Measurements from ENCODE around the gene LLGL1. TPM values are rescaled to one million over a fixed set of nuclear protein-coding genes. Genes with fewer than 3 reads are reported as not detected.

Gene LLGL1
- polyA plus RNA-seq, 1 donor: 28.4 TPM

DNA sequence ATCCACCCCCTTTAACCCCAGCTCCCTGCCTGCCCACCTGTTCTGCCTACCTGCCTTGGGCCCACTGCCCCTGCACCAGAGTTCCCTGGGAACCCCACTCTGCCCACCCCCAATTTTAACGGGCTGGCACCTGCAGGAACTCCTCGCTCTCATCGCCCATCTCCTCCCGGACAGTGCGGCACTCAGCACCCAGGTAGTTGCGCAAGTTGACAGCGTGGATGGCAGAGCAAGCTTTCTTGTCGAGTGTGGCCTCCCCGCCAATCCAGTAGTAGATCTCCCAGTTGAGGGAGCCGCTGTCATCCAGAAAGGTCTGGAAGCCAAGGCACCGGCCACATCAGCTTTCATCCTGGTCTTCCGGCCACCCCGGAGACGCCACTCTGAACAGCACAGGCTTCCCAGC, 25.3 kb downstream of the LLGL1 start:
- DNase-seq: no peak

DNA sequence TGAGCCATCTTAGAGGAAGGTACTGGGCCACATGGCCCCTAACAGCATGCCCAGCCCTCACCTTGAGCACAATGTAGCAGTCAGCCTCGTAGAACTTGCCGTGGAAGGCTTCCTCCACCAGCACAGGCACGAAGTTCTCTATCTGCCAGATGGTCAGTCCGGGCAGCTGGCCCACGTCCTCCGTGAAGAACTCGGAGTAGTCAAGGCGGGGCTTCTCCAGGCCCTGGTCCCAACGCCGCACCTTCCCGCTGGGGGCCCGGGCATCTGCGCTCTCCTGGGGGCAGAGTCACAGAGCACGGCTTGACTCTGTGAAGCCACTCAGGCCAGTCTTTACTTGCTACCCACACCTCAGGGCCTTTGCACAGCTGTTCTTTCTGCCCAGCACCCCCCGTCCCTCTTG, 25.8 kb downstream of the LLGL1 start:
- DNase-seq: no peak

DNA sequence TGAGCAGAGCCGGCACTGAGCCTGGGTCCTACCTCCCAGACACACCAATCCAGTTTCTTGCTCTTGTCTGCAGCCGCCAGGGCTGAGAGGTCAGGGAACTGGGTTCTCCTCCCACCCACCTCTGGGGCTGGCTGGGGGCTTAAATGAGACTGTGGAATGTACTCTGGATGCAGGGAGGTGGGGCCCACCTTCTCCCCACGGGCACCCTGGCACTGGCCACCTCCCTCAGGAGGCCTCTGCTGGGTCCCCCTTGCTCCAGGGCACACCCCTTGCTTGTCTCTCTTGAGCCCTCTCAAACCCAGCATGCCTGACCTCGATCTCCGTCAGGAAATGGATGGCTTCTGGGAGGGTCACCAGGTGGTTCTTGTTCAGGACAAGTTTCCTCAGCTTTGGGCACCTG, 26.7 kb downstream of the LLGL1 start:
- no peak for DNase-seq

DNA sequence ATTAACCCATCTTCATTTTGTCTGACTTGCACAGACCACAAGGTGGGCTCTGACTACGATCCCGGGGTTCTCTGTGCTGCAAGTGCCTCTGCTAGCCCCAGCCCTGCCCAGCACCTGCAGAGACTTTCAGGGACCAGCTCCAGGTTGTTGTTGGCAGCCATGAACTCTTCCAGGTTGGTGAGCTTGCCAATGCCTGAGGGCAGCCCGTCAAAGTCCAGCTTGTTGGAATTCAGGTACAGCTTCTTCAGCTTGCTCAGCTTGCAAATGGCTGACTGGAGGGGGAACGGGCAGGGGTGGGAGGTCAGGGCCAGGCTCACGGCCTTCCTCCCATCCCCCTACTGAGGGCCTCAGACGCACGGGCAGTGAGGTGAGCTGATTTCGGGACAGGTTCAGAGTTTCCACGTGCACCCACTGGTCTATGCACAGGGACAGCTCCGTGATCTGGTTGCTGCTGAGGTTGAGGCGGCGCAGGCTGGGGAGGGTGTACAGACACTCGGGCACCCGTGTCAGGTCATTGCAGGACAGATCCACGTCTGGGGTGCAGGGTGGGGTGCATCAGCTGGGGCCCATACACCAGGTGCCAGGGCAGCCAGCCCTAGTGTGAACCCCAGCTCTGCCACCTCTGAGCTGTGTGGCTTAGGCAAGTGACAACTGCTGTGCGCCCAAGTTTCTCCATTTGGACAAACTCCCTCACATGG, 27.9 kb downstream of the LLGL1 start:
- DNase-seq: no peak

DNA sequence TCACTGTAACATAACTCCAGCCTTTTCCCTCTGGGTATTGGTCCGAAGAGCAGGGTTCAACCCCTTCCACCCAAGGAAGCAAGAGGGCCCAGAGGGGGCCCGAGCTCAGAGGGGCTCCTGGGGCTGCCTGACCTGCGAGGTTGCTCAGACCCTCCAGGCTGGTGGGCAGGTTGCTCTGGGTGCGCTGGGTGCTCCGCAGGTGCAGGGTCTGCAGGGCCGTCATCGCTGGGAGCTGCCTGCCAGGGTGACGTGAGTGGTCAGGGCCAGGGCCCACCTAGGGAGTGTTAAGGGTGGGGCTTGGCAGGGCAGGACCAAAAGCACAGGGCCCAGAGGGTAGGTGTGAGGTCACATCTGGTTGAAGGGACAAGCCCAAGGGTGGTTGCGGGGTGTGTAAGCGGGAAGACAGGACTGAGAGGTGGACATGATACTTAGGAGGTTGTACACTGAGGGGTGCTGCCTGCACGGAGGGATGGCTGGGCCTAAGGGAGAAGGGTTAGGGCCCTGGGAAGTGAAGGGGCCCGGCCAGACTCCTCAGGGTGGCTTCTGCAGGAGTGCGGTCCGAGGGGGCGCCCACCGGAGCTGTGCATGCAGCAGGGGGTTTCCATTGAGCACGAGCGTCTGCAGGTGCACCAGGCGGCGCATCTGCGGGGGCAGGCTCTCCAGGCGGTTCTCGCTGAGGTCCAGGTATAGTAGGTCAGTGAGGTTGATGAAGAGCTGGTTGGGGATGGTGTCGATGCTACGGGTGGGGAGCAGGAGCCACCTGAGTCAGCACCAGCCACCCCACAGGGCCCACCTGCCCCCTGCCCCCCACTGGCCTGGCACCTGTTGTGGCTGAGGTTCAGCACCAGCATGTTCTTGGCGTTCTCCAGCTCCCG, 28.7 kb downstream of the LLGL1 start:
- DNase-seq: no peak

DNA sequence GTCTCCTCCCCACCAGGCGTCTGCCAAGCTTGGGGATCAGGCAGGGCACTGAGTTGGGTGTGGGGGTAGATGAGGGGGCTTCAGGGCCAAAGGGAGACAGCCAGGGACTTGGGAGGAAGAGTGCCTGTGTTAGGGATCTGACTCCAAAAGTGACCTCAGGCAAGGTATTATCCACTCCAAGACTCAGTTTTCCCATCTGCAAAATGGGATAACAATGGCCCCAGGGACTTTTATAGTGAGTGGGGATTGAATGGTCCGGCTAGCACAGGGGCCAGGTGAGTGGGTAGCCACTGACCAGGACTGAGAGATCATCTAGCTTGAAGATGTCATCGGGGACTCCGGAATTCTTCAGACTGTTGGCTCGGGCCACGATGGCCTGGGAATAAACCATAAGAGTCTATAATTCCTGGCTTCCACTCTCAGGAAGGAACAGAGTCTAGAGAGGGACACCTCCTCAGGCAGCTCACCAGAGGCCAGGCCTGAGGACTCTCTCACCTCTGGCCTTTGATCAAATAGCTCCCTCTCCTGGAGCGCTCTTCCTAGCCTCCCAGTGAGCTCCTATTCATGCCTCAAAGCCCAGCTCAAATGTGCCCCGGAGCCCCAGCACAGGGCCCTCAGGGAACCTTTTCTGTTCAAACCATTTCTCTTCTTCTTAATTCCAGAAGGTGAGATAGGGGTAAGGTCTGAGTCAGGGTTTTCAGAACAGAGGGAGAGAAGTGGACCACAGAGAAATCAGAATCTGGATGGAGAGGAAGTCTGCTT, 29.6 kb downstream of the LLGL1 start:
- DNase-seq: no peak

DNA sequence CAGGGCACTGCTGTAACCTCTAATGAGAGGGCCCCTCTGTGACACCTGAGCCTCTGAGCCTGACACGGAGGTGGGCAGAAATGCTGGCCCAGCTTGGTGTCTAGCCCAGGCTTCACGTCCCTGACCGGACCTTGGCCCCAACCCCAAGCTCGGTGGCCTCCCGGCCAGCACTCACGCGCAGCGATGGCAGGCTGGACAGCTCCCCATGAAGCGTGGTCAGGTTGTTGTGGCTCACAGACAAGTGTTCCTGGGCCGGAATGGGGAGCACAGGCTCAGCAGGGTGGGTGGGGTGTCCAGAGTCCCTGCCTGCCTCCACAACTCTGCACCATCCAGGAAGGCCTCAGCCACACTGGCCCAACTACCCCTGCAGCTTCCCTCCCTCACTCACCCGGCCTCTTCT, 30.9 kb downstream of the LLGL1 start:
- no peak for DNase-seq

DNA sequence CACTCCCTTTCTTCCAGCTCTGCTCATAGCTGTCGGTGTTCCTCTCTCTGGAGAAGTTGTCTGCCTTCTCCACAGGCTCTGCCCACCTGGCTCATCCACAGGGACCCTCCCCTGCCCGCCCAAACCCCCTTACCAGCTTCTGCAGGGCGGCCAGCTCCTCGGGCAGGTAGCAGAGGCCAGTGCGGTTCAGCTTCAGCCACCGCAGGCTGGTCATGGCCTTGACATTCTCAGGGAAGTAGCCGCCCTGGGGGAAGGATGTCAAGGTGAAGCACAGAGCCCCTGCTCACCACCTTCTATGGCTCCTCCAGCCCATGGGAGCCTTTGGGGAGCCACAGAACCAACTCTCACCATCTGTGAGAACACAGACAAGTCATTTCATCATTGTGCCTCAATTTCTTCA, 31.3 kb downstream of the LLGL1 start:
- no peak for DNase-seq

DNA sequence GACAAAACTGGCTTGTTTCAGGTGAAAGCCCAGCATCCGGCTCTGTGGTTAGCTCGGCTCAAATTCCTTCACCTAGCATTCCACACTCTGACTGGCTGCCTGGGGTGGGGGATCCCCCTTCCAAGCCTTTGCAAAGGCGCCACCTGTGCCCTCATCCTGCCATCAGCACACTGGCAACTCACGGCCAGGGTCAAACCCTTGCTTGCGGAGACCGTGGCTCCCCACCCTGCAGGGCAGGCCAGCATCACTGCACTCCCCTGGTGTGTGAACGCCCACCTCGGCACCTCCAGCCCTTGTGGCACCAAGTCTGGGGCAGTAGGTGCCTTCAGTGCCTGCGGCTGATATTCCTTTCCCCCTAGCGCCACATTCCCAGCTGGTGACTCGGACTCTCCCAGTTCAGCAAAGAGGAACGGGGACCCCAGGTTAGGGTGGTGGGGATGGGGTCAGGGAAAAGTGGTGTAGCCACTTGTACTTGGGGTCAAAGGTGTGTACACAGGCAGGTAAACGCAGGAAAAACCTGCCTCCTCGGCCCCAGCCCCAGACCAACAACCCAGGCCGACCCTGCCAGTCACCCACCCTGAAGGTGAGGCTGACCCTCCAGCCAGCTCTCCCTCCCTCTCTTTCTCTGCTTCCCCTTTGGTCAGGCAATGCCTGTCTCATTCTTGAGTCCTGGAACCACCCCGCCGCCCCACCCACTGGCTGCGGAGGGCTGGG, 32.0 kb downstream of the LLGL1 start:
- no peak for DNase-seq

DNA sequence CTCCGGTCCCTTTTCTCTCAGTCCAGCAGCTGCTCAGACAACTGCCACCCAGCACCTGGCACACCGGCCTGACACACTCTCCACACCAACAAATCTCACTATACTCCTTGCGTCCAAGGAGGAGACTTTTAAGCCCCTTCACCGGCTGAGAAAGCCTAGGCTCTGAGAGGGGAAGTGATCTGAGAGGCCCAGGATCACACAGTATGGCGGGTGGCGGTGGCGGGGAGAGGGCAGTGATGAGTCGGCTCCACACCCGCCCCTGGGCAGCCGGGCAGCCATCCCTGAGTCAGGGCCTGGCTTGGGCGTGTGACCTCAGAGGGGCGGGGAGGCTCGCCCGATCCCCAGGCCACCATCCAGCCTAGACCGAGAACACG, 32.5 kb downstream of the LLGL1 start:
- DNase-seq: no peak

DNA sequence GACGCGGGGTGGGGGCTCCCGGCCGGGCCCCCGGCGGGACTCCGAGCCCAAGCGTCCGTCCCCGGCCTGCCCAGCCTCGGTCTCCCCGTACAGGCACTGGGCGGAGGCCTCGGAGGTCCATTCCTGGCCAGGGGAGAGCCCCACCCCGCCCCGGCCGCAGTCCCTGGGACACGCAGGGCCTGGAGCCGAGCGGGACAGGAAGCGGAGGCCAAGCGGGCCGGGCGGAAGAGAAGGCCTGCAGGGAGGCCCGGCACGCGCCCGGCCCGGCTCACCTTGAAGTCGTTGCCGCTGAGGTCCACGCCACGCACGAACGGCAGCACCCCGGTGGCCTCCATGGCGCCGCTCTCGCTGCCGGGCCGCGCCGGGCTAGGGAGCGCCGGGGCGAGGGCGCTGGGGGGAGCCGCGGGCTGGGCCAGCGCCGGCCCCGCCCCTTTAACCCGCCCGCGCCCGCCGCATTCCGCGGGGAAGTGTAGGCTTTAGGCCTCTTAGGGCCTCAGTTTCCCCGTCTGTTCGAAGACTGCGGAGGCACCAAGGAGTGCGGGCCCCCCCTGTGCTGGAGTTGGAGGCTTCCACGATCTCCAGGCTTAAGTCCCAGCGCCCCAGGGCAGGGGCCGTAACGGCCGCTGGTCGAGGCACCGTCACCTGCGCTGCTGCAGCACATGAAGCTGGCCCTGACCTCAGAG, 33.1 kb downstream of the LLGL1 start, which contains the start of gene FLII:
Gene FLII, minus strand, starts transcription at position 383 of the 683 bp plus-strand sequence. Its CDS starts 48 bp downstream, at position 335.
- peak; percentile 35 for DNase-seq

DNA sequence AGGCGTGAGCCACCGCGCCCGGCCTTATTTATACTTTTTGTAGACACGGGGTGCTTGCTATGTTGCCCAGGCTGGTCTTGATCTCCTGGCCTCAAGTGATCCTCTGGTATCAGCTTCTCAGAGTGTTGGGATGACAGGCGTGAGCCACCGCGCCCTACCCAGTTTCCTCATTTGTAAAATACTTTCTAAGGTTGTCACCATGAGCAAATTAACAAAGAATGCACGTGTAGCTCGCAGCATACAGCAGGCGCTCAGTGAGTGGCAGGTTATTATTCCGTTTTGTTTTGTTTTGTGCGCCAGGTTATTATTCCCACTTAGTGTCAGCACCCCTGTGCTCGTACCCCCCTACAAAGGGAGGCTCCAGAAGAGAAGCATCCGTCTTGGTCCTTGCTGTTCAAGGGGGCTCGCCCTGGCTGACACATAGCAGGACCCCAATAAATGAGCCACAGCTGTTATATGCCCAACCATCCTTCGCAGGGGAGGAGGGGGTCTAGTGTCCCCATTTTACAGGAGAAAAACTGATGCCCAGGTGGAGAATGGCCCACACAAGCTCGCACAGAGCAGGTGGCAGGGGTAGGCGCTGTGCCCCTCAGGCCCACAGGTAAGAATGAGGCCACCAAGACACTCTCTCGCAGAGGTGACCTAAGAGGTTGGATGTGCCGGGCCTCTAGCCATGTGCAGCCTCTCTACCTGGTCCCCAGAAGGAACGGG, 34.3 kb downstream of the LLGL1 start:
- no peak for DNase-seq

DNA sequence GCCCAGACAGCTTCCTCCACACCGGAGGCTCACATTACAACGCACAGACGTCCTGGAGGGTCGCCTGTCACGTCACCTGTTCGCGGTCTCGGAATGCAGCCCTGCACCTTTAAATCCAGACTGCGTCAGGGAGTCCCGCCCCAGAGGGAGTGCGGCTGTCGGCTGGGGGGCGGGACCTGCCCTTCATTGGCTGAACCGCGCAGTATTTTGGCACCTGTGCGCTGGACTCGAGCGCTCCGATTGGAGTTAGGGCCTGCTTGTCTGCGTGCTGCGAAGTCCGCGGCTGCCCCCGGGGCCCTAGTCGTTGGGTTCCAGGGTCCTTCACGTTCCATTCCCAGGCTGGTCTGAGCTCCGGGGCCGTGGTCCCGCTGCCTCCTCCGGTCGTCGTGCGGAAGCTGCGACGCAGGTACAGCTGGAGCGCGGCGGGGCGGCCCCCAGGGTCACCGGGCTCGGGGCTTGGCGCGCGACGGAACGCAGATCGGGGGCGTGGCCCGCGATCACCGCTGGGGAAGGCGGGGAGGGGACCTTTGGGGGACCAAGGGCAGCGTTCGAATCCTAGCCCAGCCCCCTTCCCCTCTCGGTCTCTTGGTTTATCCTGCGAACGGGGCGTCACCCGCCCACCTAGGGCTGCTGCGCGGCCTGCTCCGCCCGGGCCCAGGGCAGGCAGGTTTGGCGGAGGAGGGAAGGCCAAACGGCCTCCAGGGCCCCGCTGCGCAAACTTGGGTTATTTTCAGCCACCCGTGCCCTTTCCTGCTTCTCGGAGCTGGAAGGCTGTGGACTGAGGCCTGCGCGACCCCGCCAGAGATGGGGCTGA, 35.1 kb downstream of the LLGL1 start, which contains the start of gene MIEF2:
Gene MIEF2, plus strand, starts transcription at position 331 of the 814 bp plus-strand sequence. CDS start 2,059 bp downstream, outside the sequence.
- DNase-seq: peak; percentile 92

DNA sequence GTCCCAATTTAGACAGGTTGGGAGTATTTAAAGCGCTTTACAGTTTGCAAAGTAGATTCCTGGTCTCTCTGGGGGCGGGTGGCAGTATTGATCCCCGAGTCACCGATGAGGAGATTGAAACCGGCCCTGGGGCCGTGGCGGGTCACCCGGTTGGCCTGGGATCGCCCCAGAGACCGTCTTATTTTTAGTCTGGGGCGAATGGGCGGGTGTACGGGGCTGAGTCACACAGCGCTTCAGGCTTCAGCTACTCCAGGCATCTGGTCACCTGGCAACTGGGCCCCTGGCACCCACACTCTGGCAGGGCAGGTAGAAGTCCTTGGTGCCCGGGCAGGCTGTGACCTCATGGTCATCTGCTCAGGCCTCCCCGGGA, 35.7 kb downstream of the LLGL1 start:
- DNase-seq: no peak

DNA sequence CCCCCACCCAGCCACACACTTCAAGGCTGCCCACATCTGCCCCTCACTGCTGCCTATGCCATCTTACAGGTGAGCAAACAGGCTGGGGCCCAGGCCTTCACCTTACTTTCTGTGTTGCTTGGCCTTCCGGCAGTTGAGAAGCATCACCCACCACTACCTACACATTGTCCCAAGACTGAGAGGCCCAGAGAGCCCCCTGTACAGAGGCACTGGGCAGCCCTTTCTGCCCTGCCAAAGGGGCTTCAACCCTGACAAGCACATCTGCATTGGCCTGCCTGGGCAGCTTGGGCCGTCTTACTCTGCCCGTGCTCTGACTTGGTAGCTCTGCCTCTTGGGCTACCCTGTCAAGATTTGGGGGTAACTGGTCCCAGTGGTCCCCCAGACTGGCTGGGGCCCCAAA, 36.2 kb downstream of the LLGL1 start:
- no peak for DNase-seq

DNA sequence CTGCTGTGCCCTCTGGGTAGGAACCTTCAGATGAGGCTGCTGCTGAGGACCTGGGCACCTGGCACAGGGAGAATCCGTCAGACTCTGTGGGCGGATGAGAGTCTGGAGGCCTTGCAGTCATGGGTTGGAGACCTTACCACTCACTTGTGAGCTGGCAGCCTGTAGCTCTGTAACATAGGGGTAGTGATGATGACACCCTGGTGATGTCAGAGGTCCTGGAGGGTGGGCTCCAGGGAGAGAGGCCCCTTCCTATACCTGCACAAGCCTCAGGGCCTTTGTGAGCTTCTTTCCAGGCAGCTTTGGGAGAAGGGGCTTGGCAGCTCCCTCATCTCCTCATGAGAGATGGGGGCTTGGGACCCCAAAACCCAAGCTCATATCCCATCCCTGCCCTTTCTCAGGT, 36.7 kb downstream of the LLGL1 start:
- DNase-seq: no peak

DNA sequence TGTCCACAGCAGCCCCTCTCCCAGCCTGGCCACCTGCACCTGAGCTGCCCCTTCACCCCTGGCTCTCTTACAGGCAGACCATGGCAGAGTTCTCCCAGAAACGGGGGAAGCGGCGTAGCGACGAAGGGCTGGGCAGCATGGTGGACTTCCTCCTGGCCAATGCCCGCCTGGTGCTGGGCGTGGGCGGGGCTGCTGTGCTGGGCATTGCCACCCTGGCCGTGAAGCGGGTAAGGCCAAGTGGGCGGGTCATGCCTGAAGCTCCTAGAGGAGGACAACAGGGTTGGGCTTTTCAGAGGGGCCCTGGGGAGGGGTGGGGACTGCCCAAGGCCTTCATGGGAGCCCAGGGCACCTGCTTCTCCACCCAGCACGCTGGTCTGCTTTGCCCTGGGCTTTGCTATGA, 37.2 kb downstream of the LLGL1 start:
- DNase-seq: no peak

DNA sequence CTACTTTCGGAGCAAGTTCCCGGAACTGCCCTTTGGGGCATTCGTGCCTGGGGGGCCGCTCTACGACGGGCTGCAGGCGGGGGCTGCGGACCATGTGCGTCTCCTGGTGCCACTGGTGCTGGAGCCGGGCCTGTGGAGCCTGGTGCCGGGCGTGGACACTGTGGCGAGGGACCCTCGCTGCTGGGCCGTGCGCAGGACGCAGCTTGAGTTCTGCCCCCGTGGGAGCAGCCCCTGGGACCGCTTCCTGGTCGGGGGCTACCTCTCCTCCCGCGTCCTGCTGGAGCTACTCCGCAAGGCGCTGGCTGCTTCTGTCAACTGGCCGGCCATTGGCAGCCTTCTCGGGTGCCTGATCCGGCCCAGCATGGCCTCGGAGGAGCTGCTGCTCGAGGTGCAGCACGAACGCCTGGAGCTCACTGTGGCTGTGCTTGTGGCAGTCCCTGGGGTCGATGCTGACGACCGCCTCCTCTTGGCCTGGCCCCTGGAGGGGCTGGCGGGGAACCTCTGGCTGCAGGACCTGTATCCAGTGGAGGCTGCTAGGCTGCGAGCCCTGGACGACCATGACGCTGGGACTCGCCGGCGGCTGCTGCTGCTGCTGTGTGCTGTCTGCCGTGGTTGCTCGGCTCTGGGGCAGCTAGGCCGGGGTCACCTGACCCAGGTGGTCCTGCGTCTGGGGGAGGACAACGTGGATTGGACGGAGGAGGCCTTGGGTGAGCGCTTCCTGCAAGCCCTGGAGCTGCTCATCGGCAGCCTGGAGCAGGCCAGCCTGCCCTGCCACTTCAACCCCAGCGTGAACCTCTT, 38.6 kb downstream of the LLGL1 start:
- DNase-seq: no peak

DNA sequence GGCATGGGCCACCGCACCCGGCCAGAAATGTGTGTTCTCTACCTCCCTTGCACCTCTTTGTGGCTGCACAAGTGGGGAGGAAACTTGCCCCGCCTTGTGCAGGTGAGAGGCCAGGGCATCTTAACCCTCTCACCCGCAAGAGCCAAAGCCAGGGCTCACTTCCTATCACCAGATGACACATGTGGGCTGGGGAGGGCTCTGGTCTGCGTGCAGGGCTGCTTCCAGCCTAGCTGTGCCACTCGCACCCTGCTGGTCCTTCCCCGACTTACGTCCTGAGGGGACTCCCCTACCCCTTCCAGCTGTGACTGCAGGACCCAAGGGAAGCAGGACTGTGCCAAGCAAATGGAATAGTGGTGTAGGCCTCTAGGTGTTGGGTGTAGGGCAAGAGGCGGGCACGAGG, 41.9 kb downstream of the LLGL1 start:
- DNase-seq: no peak
